Measurements from ENCODE around the gene GDF7.

GDF7 gene

GRCh38 chr2:20663196-20664070 is 3.5 kb upstream of the GDF7 start:
- DNase-seq = no peak

DNA sequence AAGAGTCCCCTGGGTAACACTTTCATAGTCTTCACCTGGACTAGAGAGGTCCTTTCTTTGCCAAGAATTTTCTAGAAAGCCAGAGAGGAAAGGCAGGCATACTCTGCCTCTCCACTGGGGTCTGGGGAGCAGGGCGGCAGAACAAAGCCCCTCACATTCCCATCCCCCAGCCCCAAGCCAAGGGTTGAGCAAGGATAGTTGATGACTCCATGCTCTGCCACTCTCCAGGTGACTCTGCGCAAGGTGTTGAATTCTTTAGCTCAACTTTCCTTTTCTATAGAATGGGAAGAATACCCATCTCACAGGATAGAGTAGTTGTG is 2.9 kb upstream of the GDF7 start:
- no peak for DNase-seq

GRCh38 chr2:20664431-20665242 is 2.3 kb upstream of the GDF7 start:
- DNase-seq = no peak

DNA sequence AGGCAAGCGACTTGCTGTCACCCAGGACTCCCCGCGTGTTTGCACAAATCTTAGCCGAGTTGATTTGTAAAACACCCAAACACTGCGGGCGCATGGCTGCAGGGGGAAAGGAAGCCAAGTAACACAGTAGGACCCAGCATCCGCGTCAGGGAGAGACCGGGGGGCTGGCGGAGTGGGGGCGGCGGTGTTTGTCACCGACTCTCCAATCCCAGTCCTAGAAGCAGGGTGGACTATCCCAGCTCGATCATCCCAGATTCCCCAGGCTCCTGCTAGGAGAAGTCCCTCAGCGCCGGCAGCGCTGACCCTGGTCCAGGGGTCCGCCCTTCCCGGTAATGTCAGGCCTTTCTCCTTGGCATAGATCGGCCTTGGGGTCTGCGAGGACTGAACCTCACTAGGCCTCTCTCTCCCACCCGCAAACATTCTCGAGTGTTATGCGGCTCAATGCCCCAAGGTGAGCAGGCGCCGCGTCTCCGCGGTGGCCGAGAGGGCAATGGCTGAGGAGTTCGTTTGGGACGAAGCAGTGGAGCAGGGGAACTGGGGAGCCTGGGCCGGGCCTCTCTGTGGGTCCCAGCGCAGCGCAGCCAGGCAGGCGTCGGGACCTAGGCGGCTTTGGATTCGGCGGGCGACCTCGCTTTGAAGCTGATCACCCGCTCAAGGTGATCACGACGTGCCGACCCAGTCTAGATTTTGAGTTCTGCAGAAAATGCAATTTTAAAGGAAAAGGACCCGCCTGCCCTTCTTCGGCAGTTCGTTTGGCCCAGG is 1.5 kb upstream of the GDF7 start:
- no peak for DNase-seq

DNA sequence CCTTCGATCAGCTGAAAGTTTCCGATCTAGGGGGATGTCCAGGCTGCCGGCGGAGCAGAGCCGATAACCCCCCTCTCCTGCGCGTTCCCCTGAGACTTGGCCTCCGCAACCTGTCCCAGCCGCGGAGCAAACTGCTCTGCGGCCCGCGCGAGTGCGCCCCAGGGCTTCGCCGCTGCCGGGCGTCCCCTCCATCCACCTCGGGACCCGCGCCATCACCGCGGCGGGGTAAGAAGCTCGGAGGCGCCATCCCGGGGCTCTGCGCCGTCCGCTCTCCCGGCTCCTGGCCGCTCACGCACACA is 990 bp upstream of the GDF7 start:
- no peak for DNase-seq

DNA sequence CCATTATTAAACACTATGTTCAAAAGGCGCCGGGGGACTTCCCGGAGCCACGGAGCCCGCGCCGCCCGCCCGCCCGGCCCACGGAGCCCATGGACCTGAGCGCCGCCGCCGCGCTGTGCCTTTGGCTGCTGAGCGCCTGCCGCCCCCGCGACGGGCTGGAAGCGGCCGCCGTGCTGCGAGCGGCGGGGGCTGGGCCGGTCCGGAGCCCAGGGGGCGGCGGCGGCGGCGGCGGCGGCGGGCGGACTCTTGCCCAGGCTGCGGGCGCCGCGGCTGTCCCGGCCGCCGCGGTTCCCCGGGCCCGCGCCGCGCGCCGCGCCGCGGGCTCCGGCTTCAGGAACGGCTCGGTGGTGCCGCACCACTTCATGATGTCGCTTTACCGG is 197 bp downstream of the GDF7 start:
- peak in 1 of 2 donors; percentile 29 for DNase-seq

GRCh38 chr2:20667531-20668401 is 822 bp downstream of the GDF7 start:
- DNase-seq = no peak

DNA sequence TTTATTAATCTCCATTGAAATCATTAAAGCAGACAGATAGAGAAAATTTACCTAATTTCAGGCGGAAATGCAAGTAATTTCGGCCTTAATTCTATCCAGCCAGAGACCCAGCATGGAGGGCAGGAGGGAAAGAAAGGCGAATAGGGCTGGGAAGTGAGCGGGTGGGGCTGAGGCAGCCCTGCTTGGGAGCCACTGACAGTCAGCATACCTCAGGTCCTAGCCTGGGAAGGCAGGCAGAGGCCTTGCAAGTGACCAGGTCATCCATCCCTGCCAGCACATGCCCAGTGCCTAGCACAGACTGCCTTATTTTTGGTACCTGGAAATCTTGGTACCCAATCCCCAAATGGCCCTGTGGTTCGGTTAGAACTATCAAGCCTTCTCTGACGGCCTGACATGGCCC is 1.5 kb downstream of the GDF7 start:
- DNase-seq = no peak

GRCh38 chr2:20668871-20669475 is 2.0 kb downstream of the GDF7 start:
- DNase-seq = no peak

DNA sequence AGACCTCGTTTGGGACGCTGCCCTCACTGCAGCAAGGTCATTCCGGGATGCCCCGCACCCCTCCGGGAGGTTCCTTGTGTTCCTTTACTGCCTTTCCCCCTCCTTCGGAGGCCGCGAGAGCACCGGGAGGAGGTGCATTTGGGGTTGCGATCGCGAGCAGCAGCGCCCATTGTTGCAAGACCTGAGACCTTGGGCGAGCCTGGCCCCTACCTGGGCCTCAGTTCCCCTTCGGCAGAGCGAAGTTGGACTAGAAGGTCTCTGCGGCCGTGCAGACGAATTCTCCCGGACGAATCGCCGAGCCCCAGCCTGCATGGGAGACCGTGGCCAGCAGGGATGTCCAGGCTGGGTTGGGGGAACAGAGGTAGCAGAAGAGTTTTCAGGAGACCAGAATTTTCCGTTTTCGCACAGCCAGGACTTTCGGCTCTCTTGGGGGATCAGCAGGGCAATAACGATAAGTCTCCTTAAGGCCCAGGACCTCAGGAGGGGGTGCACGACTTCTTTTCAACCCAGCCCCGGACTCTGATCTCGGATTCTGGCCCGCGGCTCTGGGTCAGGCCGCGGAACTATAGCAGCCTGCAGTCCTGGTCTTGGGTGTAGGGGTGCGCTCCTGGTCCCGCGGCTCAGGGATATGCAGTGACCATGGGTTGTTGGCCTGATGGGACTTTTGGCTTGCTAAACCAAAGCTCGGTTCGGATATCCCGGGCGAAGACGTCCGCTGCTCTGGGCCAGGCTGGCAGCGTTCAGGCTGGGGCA is 2.8 kb downstream of the GDF7 start:
- DNase-seq = no peak

DNA sequence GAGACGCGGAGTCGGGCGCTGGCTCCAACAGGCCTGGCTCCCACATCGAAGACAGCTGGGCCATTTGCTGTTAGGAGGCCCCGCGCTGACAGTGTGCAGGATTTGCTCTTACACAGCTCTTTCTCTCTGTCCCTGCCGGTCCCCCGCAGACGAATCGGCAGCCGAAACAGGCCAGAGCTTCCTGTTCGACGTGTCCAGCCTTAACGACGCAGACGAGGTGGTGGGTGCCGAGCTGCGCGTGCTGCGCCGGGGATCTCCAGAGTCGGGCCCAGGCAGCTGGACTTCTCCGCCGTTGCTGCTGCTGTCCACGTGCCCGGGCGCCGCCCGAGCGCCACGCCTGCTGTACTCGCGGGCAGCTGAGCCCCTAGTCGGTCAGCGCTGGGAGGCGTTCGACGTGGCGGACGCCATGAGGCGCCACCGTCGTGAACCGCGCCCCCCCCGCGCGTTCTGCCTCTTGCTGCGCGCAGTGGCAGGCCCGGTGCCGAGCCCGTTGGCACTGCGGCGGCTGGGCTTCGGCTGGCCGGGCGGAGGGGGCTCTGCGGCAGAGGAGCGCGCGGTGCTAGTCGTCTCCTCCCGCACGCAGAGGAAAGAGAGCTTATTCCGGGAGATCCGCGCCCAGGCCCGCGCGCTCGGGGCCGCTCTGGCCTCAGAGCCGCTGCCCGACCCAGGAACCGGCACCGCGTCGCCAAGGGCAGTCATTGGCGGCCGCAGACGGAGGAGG is 3.5 kb downstream of the GDF7 start:
- DNase-seq = no peak

DNA sequence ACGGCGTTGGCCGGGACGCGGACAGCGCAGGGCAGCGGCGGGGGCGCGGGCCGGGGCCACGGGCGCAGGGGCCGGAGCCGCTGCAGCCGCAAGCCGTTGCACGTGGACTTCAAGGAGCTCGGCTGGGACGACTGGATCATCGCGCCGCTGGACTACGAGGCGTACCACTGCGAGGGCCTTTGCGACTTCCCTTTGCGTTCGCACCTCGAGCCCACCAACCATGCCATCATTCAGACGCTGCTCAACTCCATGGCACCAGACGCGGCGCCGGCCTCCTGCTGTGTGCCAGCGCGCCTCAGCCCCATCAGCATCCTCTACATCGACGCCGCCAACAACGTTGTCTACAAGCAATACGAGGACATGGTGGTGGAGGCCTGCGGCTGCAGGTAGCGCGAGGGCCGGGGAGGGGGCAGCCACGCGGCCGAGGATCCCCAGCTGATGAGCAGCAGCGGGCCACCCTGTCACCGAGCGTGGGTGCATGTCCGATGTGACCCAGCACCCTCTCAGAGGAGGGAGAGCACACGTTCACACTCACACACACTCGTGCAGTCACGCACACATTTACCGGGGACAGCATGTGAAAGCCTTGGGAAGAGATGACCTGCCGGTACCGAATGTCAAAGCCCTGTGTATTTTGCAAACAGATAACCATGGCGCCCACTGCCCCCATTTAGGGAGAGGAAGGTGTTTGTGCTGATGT is 4.2 kb downstream of the GDF7 start:
- DNase-seq = no peak

- no peak for DNase-seq
These were observed 4.8 kb downstream of the GDF7 start for GRCh38 chr2:20671736-20672080.

GRCh38 chr2:20672201-20672951 is 5.4 kb downstream of the GDF7 start:
- no peak for DNase-seq

- DNase-seq = no peak
These were observed 6.9 kb downstream of the GDF7 start for GRCh38 chr2:20673686-20674308.

- DNase-seq = no peak
These were observed 7.5 kb downstream of the GDF7 start for GRCh38 chr2:20674309-20674965.

DNA sequence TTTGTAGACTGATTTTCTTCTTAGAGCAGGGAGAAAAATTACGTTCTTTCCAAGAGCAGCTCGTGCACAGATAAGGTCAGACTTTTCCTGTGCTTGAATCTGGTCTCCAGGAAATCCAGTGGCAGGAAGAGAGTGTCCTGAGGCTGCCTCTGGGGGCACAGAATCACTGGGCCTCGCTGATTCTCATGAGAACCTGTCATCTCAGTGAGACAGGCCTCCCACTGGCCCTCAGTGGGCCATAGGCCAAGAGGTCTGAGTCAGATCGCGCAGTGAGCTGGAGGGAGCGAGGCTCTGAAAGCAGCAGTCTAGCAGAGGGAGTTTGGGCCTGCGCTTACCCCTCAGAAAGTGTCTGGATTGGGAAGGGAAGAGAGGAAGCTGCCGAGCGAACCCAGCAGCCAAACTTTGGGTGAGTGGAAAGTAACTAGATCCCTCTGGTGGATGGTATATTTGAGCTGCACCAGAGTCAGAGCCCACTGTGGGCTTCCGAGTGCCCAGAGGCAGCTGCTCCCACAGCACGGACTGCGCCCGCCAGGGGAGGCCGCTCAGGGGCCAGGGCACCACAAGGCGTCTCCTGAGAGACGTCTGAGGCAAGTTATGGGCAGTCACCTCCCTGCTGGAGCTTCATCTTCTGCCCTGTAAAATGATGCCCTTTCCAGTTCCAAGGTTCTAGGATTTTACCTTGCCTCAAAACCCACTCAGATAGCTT is 8.2 kb downstream of the GDF7 start:
- no peak for DNase-seq
